Mammary epithelial cell (primary cell): ENCODE measurements around the gene LSP1.
"Not testable (repeated sequence)": the region's sequence is repeated elsewhere in the genome, so short reads cannot be mapped to it uniquely, and the experiment has no call there.

Source experiments
- CTCF ChIP-seq, 2 donors: IDR thresholded peaks in 1 of 2; conservative IDR thresholded peaks in 1 of 2; 2 replicates each; pipeline ENCODE4 v1.5.1; 2011 to 2012; ENCODE audit warnings: inconsistent platforms in 2 of 2, low read length in 2 of 2, mild to moderate bottlenecking in 2 of 2, control low read depth in 1 of 2, low read depth in 1 of 2; ENCODE audit not compliant: insufficient read depth in 1 of 2; ENCODE audit errors: extremely low read depth in 1 of 2
- EZH2 ChIP-seq: IDR thresholded peaks from 2 replicates; pipeline ENCODE4 v1.6.1; 2012; ENCODE audit warnings: low read length, inconsistent platforms, borderline replicate concordance

- TF ChIP-seq EZH2; CTCF (conservative IDR thresholded peaks at IDR 0.05 in 1 of 2, IDR thresholded peaks at IDR 0.05 in 1 of 2; ENCODE audit: extremely low read depth in 1 of 2, insufficient read depth in 1 of 2, low read depth in 1 of 2, low read length in 2 of 2): not testable (repeated sequence)
These were observed 86.9 kb downstream of the LSP1 start for GRCh38 chr11:1939788-1940187.
